NCI-H2227 treated with DMSO at 0.1 percent for 48 hours (cell line): ENCODE results near the gene ZSCAN4.
A peak's percentile ranks its signal among the peaks of the same experiment; 100 is the strongest.

Experiments
- DNase-seq: peaks from one replicate; lab custom pipeline; 2025; lab: John Stamatoyannopoulos, UW

Gene ZSCAN4, protein sequence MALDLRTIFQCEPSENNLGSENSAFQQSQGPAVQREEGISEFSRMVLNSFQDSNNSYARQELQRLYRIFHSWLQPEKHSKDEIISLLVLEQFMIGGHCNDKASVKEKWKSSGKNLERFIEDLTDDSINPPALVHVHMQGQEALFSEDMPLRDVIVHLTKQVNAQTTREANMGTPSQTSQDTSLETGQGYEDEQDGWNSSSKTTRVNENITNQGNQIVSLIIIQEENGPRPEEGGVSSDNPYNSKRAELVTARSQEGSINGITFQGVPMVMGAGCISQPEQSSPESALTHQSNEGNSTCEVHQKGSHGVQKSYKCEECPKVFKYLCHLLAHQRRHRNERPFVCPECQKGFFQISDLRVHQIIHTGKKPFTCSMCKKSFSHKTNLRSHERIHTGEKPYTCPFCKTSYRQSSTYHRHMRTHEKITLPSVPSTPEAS

DNA sequence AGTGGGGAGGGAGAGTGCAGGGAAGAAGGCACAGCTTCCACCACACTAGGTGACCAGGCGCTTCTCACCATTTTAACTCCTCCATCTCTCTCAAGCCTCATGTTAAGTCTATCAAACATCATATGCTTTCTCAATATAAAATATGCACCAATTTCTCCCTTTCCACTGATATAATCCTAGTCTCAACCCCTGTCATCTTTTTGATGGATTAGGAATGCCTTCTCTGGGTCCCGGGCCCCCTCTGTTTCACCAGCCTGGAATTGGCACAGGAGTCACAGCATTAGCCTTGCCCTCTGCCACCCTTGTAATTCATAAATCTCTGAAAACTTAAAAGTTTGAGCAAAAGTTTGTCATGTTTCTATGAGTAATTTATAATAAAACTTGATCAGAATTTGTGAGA, at the start of gene ZSCAN4:
ZSCAN4 (plus strand) TSS at position 301 of the 400 bp plus-strand sequence. CDS start 7,211 bp downstream, outside the sequence.
- DNase-seq: no peak

DNA sequence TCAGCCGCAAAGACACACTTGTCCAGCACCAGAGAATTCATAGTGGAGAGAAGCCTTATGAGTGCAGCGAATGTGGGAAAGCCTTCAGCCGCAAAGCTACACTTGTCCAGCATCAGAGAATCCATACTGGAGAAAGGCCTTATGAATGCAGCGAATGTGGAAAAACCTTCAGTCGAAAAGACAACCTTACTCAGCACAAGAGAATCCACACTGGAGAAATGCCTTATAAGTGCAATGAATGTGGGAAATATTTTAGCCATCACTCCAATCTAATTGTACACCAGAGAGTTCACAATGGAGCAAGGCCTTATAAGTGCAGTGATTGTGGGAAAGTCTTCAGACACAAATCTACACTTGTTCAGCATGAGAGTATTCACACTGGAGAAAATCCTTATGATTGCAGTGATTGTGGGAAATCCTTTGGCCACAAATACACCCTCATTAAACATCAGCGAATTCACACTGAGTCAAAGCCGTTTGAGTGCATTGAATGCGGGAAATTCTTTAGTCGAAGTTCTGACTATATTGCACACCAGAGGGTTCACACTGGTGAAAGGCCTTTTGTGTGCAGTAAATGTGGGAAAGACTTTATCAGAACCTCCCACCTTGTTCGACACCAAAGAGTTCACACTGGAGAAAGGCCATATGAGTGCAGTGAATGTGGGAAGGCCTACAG, 47.9 kb upstream of the ZSCAN4 start:
- DNase-seq: no peak

DNA sequence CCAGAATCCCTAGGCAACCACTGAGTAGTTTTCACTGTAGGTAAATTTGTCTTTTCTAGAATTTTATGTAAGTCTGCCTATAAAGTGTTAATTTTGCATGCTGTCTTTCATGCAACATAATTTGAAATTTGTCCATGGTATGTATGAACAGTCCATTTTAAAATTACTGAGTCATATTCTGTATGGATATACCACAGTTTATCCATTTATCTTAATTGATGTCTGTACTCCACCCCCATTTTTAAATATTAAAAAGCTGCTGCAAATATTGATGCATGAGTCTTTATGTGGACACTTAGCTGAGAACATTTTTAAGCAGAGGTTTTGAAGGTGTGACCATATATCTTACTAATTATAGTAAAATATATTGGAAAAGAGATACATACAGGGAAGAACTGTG, 45.6 kb upstream of the ZSCAN4 start:
- no peak for DNase-seq

DNA sequence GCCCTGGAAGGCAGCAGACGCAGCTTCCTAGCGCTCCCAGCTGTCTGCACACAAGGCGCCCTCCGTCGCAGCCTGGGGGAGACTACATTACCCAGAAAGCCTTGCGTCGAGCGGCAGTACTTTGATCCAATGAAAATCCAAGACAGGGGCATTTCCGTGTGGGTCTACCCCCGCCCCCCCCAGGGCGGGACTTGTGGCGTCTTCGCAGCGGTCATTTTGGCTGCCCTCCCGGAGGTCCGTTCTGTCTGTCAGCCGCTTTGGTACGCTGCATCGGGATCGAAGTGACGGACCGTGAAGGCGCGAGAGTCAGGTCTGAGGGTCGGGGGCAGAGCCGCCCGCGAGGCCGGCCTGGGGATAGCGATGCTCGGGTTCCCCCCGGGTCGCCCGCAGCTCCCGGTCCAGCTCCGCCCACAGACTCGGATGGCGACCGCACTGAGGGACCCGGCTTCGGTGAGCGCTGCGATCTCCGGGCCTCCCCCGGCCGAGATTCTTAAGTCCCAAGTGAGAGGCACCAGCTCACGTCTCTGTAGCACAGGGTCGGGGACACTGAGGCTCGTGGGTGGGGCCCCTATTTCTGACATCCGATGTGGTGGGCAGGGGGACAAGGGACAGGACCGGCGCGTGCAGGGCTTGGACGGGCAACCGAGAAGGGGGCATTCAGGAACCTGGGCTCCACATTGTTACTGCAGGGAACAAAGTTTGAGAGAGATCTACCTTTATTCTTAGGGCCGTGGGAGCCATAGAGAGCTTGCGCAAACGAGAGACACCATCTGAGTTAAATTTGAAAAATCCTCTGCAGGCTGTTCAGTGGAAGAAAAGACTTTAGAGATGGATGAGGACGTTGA, 35.5 kb upstream of the ZSCAN4 start, which contains the start of gene ZNF211:
ZNF211 (plus strand) TSS at position 182 of the 845 bp plus-strand sequence; CDS start at position 361, 179 bp downstream.
- peak; percentile 99 for DNase-seq

- DNase-seq: no peak
These were observed 35.0 kb upstream of the ZSCAN4 start for GRCh38 chr19:57633832-57634131.

DNA sequence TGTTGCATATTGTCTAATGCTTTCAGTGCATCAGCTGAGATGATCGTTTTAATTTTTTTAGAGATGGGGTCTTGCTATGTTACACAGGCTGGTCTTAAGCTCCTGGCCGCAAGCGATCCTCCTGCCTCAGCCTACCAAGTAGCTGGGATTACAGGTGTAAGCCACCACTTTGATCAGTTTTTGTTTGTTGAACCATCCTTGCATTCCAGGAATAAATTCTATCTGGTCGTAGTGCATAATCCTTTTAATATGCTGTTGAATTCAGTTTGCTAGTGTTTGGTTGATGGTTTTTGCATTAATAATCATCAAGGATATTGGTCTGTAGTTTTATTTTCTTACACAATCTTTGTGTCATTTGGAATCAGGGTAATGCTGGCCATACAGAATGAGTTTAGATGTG, 31.4 kb upstream of the ZSCAN4 start:
- no peak for DNase-seq

DNA sequence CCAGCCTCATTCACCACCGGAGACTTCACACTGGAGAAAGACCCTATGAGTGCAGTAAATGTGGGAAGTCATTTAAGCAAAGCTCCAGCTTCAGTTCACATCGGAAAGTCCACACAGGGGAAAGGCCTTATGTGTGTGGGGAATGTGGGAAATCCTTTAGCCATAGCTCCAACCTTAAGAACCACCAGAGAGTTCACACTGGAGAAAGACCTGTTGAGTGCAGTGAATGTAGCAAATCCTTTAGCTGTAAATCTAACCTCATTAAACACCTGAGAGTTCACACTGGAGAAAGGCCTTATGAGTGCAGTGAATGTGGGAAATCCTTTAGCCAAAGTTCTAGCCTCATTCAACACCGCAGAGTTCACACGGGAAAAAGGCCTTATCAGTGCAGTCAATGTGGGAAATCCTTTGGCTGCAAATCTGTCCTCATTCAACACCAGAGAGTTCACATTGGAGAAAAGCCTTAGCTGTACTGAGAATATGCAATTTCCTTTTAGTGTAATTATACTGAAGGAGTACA, 27.0 kb upstream of the ZSCAN4 start:
- no peak for DNase-seq

DNA sequence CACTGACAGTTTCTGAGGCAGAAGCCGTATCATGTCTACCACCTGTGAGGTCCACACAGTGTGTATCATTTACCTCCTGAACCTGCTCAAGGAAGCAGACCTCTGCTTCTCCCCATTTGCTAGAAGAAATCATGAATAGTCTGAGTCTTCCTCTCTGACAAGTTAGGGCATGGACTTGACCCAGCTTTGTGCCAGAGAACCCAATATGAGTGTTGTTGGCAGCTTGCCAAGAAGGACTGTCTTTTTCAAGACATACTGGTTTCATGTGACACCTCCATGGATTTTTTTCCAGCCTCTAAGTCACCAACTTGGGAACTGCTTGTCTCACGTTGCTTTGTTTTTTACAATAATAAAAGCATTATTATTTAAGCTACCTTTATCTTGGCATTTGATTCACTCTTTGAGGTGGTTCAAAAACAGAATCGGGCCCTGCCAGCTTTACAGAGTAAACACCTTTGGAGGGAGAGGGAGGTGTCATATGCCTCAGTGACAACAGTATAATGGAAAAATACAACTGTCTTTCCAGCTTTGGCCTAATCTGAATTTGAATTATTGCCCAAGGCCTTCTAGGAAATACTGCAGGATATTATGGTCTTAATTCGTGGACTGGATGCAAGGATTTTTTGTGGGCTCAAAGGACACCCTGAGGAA, 26.2 kb upstream of the ZSCAN4 start:
- DNase-seq: no peak

DNA sequence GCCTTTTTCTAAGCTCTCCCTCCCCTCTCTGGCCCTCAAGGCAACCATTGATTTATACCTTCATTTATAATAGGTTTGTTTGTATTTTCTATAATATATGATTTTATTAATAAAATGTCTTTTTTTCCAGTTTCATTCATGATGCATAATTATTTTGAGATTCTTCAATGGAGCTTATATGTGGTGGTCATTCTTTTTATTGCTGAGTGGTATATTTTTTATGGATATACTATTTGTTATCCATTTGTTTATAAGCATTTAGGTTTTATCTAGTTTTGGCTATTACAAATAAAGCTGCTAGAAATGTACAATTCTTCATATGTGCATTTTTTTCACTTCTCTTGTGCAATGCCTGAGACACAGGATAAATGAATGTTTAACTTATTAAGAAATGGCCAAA, 25.0 kb upstream of the ZSCAN4 start:
- DNase-seq: no peak

DNA sequence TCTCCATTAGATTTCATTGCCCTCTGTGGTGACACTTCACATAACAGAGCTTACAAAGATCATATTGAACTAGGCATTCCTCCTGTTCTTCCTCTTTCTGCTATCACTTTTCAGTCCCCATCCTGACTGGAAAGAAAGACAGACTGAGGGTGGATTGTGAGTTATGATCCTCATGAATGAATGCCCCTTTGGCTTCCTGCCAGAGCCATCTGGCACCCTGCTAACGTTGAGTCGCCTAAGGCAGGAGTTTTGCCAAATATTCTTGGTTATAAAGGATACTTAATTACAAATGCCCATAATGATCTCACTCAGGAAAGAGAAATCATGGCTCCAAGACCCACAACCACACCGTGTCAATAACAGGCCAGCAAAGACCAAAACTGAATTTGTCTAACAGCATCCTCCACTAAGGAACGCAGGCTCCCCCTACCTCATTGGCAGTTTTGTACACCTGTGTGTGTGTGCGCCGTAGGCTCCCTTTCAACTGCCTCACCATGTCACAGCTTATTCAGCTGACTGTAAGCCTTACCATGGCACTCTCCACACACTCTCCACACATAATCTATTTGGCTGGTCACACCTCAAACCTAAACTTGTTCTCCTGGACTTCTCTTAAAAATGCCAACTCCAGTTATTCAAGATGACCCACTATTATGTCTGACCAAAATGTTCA, 20.3 kb upstream of the ZSCAN4 start:
- no peak for DNase-seq

GRCh38 chr19:57651654-57651996, 17.1 kb upstream of the ZSCAN4 start:
- DNase-seq: no peak

DNA sequence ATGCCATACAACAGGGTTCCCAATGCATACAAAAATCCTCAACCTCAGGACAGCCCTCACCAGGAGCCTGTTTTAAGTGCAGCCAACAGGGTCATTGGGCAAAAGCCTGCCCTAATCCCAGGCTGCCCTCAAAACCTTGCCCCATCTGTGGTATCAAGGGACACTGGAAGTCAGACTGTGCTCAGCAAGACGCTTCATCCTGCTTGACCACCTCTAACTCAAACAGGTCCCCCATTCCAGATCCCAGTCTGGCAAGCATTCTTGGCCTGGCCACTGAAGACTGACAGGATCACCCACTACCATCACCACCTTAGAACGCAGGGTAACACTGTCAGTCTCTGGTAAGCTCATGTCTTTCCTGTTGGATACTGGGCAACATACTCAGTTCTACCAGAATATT, 15.0 kb upstream of the ZSCAN4 start:
- no peak for DNase-seq

- no peak for DNase-seq
These were observed 13.3 kb upstream of the ZSCAN4 start for GRCh38 chr19:57655443-57655842.

DNA sequence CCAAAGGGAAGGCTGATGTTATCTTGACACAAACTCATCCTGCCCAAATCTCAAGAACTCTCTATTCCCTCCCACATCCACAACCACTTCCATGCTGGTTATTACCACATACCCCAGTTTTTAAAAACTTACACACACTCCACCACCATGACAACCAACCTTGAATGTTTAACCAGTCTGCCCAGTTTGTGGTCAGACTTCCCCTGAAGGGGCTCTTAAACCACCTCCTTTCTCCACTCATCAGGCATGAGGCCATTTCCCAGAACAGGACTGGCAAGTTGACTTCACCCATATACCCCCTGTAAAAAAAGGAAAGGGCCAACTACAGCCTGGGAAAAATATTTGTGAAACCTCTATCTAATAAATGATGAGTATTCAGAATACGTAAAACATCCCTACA, 12.4 kb upstream of the ZSCAN4 start:
- DNase-seq: no peak

GRCh38 chr19:57664269-57665127, 4.2 kb upstream of the ZSCAN4 start:
- peak; percentile 94 for DNase-seq

GRCh38 chr19:57665261-57665806, 3.4 kb upstream of the ZSCAN4 start:
- DNase-seq: no peak

- no peak for DNase-seq
These were observed 1.5 kb upstream of the ZSCAN4 start for GRCh38 chr19:57667228-57667627.

- no peak for DNase-seq
These were observed 2.6 kb downstream of the ZSCAN4 start for GRCh38 chr19:57671124-57671895.

- DNase-seq: no peak
These were observed 3.7 kb downstream of the ZSCAN4 start for GRCh38 chr19:57672466-57672865.
